Activated B cell treated with CpG ODN at 0.5 μM for 24 hours (primary cell): ENCODE results near the gene DRG2. TPM values are rescaled to one million over a fixed set of nuclear protein-coding genes. Genes with fewer than 3 reads are reported as not detected.

ENCODE experiments used
- ATAC-seq: fragments of 200-7000 bp; cut with Tn5 transposase; one replicate; pipeline ENCODE4 v1.10.0; 2021; ENCODE audit warnings: low read depth, mild to moderate bottlenecking, moderate library complexity
- CTCF ChIA-PET: fragments of 350-600 bp; sonication (Branson Sonifier 250); formaldehyde crosslinking; loops from one replicate; lab custom pipeline; 2021; ENCODE audit warnings: antibody characterized with exemption; lab: Charles Lee
- POLR2A ChIA-PET: fragments of 350-600 bp; sonication (Branson Sonifier 250); formaldehyde crosslinking; loops from one replicate; lab custom pipeline; 2021; ENCODE audit warnings: antibody characterized with exemption; lab: Charles Lee
- DNase-seq: peaks from one replicate; pipeline ENCODE4 v3.0.0; 2022
- H3K27ac Mint-ChIP-seq: one replicate; pipeline ENCODE4 v1.8.0; 2020; ENCODE audit warnings: mixed read lengths
- H3K27me3 Mint-ChIP-seq: one replicate; pipeline ENCODE4 v1.8.0; 2021; ENCODE audit warnings: mixed read lengths
- H3K36me3 Mint-ChIP-seq: one replicate; pipeline ENCODE4 v1.8.0; 2021; ENCODE audit warnings: low read depth, mixed read lengths
- H3K4me1 Mint-ChIP-seq: one replicate; pipeline ENCODE4 v1.8.0; 2021; ENCODE audit warnings: mixed read lengths
- H3K4me3 Mint-ChIP-seq: one replicate; pipeline ENCODE4 v1.8.0; 2020; ENCODE audit warnings: mild to moderate bottlenecking, mixed read lengths
- H3K9me3 Mint-ChIP-seq: one replicate; pipeline ENCODE4 v1.8.0; 2020; ENCODE audit warnings: mixed read lengths
- intact Hi-C: fragments of 100-400 bp; cut with micrococcal nuclease; formaldehyde crosslinking; loops from one replicate; pipeline ENCODE4 v1.15.1; 2024
- total RNA-seq: library from RNA; stranded (reverse); gene quantifications from 2 replicates; pipeline ENCODE4 v1.2.3, GENCODE V29; 2022
- TF ChIP-seq, protein P1 (sequence below): fragments of 200-600 bp; IDR thresholded peaks from one replicate; pipeline ENCODE4 v1.8.0; 2022; ENCODE audit warnings: antibody characterized with exemption, mild to moderate bottlenecking

Gene DRG2
- total RNA-seq, 1 donor from 2014 or later, result 67.1 TPM

DNA sequence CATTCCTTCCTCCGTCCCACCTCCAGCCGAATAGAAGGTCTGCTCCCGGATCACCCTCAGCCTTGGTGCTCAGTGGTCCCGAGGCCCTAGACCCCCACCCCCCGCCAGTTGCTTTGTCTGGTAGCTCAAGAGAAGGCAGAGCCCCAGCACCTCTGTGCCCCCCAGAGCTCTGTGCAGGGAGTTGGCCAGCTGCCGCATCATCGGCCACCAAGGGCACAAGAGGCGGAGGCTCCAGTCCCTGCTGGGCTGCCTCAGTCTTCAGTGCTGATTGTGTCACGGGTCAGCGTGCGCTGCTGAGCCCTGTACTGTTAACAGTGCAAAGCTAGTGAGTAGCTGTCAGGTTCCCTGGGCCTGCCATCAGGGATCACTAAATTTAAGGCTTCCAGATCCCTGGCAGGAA, 22.2 kb upstream of the DRG2 start:
- Mint-ChIP-seq H3K36me3 (peaks cover 49% of the 10 kb centered on the region), H3K27me3 (no peaks in the 10 kb centered on the region), H3K27ac (no peak overlapping the region), H3K4me3 (no peak overlapping the region), H3K9me3 (no peaks in the 10 kb centered on the region), H3K4me1 (no peaks in the 10 kb centered on the region)
- no peak for ATAC-seq
- CTCF ChIA-PET, result no interaction called here
- POLR2A ChIA-PET, result no interaction called here
- DNase-seq, result no peak
- TF ChIP-seq, protein P1, sequence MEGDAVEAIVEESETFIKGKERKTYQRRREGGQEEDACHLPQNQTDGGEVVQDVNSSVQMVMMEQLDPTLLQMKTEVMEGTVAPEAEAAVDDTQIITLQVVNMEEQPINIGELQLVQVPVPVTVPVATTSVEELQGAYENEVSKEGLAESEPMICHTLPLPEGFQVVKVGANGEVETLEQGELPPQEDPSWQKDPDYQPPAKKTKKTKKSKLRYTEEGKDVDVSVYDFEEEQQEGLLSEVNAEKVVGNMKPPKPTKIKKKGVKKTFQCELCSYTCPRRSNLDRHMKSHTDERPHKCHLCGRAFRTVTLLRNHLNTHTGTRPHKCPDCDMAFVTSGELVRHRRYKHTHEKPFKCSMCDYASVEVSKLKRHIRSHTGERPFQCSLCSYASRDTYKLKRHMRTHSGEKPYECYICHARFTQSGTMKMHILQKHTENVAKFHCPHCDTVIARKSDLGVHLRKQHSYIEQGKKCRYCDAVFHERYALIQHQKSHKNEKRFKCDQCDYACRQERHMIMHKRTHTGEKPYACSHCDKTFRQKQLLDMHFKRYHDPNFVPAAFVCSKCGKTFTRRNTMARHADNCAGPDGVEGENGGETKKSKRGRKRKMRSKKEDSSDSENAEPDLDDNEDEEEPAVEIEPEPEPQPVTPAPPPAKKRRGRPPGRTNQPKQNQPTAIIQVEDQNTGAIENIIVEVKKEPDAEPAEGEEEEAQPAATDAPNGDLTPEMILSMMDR, result no peak
- intact Hi-C loops, result no loop called here

DNA sequence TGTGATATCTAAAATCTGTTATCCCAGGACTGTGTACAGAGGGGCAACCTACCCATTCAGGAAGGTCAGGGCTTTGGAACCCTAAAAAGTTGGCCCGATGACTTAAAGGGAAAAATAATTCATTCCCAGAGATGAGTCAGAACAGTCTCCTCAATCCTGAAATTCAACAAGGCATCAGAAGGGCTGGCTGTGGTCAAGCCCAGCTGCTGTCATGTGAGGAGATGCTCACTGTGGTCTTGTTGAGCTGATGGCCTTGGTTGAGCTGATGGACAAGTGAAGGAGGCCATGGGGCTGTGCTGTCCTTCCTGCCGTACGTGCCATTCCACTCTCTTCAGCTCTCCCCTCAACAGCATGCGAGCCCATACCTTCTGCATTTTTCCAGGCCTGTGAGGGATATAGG, 20.9 kb upstream of the DRG2 start:
- no peaks in the 10 kb centered on the region for H3K27me3 Mint-ChIP-seq

DNA sequence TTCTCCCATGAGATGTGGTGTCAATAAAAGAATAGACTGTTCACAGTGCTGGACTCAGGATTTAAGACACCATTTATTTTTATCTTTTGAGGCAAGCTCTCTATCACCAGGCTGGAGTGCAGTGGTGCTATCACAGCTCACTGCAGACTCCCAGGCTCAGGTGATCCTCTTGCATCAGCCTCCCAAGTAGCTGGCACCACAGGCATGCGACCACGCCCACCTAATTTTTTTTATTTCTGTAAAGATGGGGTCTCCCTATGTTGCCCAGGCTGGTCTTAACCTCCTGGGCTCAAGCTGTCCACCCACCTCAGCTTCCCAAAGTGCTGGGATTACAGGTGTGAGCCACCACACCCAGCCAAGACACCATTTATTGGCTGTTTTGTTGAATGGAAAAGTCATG, 18.6 kb upstream of the DRG2 start:
- TF ChIP-seq, protein P1, result no peak
- no peaks in the 10 kb centered on the region for H3K9me3 Mint-ChIP-seq
- no peak overlapping the region for H3K4me3 Mint-ChIP-seq
- POLR2A ChIA-PET, result no interaction called here
- no peak overlapping the region for H3K27ac Mint-ChIP-seq
- no peak for ATAC-seq
- CTCF ChIA-PET, result no interaction called here
- no peaks in the 10 kb centered on the region for H3K4me1 Mint-ChIP-seq
- peaks cover 24% of the 10 kb centered on the region for H3K36me3 Mint-ChIP-seq
- peaks cover 2% of the 10 kb centered on the region for H3K27me3 Mint-ChIP-seq
- intact Hi-C loops, result no loop called here
- DNase-seq, result no peak

More for the DNA sequence above, 20.9 kb upstream of the DRG2 start:
- DNase-seq (no peak), ATAC-seq (no peak)
- Mint-ChIP-seq H3K9me3 (no peaks in the 10 kb centered on the region), H3K4me3 (no peak overlapping the region), H3K36me3 (peaks cover 41% of the 10 kb centered on the region), H3K4me1 (no peaks in the 10 kb centered on the region), H3K27ac (no peak overlapping the region)
- ChIA-PET POLR2A (no interaction called here), CTCF (interaction anchor here (1.0 kb wide), 1 partner anchor 9 kb away, joined by 3 read pairs; no protein-coding TSS in a partner anchor)
- TF ChIP-seq, protein P1, result no peak
- intact Hi-C loops, result no loop called here

DNA sequence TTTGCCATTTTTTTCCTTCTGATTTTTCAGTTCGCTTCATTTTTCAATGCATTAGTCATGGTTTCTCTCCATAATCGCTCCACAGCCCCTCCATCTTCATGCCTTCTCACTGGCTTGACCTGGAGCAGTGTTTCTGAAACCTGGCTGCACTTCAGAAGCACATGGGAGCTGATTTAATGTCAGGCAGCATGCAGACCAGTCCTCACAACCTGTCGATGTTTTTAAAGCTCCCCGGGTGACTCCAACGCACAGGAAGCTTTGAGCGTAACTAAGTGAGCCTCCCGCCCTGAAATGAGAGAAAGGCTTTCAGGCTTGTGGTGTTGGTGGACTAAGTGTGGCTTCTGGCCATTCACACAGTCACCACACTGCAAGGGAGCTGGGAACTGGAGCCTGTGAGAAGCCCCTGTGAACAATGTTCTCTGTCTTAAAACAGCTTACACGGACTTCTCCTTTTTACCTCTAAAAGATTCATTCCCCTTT, 16.8 kb upstream of the DRG2 start:
- intact Hi-C loops, result no loop called here
- Mint-ChIP-seq H3K9me3 (no peaks in the 10 kb centered on the region), H3K36me3 (peaks cover 9% of the 10 kb centered on the region), H3K4me3 (no peak overlapping the region), H3K27ac (no peak overlapping the region), H3K4me1 (no peaks in the 10 kb centered on the region), H3K27me3 (peaks cover 8% of the 10 kb centered on the region)
- ChIA-PET CTCF (no interaction called here), POLR2A (no interaction called here)
- ATAC-seq (no peak), DNase-seq (no peak)
- TF ChIP-seq, protein P1, result no peak

DNA sequence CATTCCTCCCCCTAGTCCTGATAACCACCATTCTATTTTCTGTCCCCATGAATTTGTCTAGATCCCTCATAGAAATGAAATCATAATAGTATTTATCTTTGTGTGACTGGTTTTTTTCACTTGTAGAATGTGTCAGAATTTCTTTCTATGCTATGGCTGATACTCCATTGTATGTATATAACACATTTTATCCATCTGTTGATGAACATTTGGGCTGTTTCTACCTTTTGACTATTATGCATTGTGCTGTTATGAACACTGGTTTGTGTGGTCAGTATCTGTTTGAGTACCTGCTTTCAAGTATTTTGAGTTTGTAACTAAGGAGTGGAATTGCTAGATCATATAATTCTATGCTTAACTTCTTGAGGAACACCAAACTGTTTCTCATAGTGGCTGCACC, 16.0 kb upstream of the DRG2 start:
- TF ChIP-seq, protein P1, result no peak
- POLR2A ChIA-PET, result no interaction called here
- intact Hi-C loops, result no loop called here
- Mint-ChIP-seq H3K4me1 (no peaks in the 10 kb centered on the region), H3K4me3 (no peak overlapping the region), H3K36me3 (peaks cover 3% of the 10 kb centered on the region), H3K9me3 (no peaks in the 10 kb centered on the region), H3K27me3 (peaks cover 8% of the 10 kb centered on the region), H3K27ac (no peak overlapping the region)
- ATAC-seq, result no peak
- DNase-seq, result no peak
- CTCF ChIA-PET, result no interaction called here
